Immature natural killer cell (primary cell): ENCODE data around the gene ATPAF1. TPM values are rescaled to one million over a fixed set of nuclear protein-coding genes. Genes with fewer than 3 reads are reported as not detected.
"Not testable (repeated sequence)": the region's sequence is repeated elsewhere in the genome, so short reads cannot be mapped to it uniquely, and the experiment has no call there.

ENCODE experiments used
- DNase-seq, 3 donors: peaks; one replicate each; pipeline ENCODE4 v3.0.0; 2022; ENCODE audit warnings: mixed read lengths in 1 of 3
- H3K27ac Mint-ChIP-seq, 6 donors: one replicate each; pipeline ENCODE4 v1.8.0; 2020; ENCODE audit warnings: mixed read lengths in 6 of 6, mild to moderate bottlenecking in 5 of 6, inconsistent platforms in 4 of 6, moderate library complexity in 3 of 6
- H3K27me3 Mint-ChIP-seq, 3 donors: one replicate each; pipeline ENCODE4 v1.8.0; 2020 to 2021; ENCODE audit warnings: low read depth in 3 of 3, mild to moderate bottlenecking in 3 of 3, mixed read lengths in 3 of 3, moderate library complexity in 3 of 3, inconsistent platforms in 1 of 3
- H3K36me3 Mint-ChIP-seq, 3 donors: one replicate each; pipeline ENCODE4 v1.8.0; 2020; ENCODE audit warnings: mixed read lengths in 3 of 3, inconsistent platforms in 2 of 3, mild to moderate bottlenecking in 2 of 3
- H3K4me1 Mint-ChIP-seq, 2 donors: one replicate each; pipeline ENCODE4 v1.8.0; 2020; ENCODE audit warnings: inconsistent platforms in 2 of 2, mild to moderate bottlenecking in 2 of 2, mixed read lengths in 2 of 2, moderate library complexity in 1 of 2
- H3K4me3 Mint-ChIP-seq, 5 donors: one replicate each; pipeline ENCODE4 v1.8.0; 2020; ENCODE audit warnings: mild to moderate bottlenecking in 5 of 5, mixed read lengths in 5 of 5, inconsistent platforms in 3 of 5, moderate library complexity in 3 of 5
- H3K9me3 Mint-ChIP-seq, 6 donors: one replicate each; pipeline ENCODE4 v1.8.0; 2020; ENCODE audit warnings: mild to moderate bottlenecking in 6 of 6, mixed read lengths in 6 of 6, inconsistent platforms in 4 of 6, moderate library complexity in 3 of 6
- polyA plus RNA-seq, 3 donors: library from polyadenylated mRNA; unstranded; fragments of 300-500 nt; fragmentation: Illumina TruSeq; gene quantifications; one replicate each; pipeline ENCODE4 v1.2.3, GENCODE V29; 2021

The ATPAF1 gene
- polyA plus RNA-seq, 3 donors from 2014 or later: 50.6 to 139 (median 51.7) TPM

GRCh38 chr1:46651152-46651551, 17.0 kb downstream of the ATPAF1 start:
- not testable (repeated sequence) for H3K27me3 Mint-ChIP-seq, DNase-seq, H3K9me3 Mint-ChIP-seq, H3K27ac Mint-ChIP-seq, H3K4me1 Mint-ChIP-seq, H3K4me3 Mint-ChIP-seq
- H3K36me3 Mint-ChIP-seq: peaks cover 51 to 54% (median 52%) of the 10 kb centered on the region in 3 donors

DNA sequence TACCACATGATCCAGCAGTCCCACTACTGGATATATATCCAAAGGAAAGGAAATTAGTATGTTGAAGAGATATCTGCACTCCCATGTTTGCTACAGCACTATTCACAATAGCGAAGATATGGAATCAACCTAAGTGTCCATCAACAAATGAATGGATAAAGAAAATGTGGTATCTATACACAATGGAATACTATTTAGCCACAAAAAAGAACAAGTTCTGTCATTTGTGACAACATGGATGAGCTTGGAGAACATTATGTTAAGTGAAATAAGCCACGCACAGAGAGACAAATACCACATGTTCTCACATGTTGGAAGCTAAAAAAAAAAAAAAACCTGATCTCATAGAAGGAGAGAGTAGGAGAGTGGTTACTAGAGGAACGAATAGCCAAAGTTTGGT, 17.7 kb downstream of the ATPAF1 start:
- Mint-ChIP-seq H3K27ac (peak overlapping the region in 1 of 6 donors; percentile 8), H3K27me3 (no peaks in the 10 kb centered on the region), H3K9me3 (no peaks in the 10 kb centered on the region), H3K4me1 (no peaks in the 10 kb centered on the region), H3K36me3 (peaks cover 44 to 48% (median 46%) of the 10 kb centered on the region in 3 donors), H3K4me3 (no peak overlapping the region)
- no peak for DNase-seq

DNA sequence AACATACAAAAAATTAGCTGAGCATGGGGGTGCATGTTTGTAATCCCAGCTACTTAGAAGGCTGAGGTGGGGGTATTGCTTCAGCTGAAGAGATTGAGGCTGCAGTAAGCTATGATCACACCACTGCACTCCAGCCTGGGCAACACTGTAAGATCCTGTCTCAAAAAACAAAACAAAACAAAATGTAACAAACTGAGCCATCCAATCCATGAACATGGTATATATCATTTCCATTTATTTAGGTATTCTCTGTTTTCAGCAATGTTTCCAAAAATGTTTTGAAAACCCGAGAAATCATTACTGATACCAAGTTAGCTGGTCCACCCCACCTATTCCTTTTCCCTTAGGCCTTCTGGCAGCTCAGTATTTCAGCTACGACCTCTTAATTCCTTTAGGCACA, 18.4 kb downstream of the ATPAF1 start:
- H3K4me1 Mint-ChIP-seq: no peaks in the 10 kb centered on the region
- H3K27ac Mint-ChIP-seq: no peak overlapping the region
- H3K9me3 Mint-ChIP-seq: no peaks in the 10 kb centered on the region
- H3K27me3 Mint-ChIP-seq: no peaks in the 10 kb centered on the region
- no peak for DNase-seq
- peaks cover 37 to 44% (median 39%) of the 10 kb centered on the region in 3 donors for H3K36me3 Mint-ChIP-seq
- no peak overlapping the region for H3K4me3 Mint-ChIP-seq

- Mint-ChIP-seq H3K4me3 (no peak overlapping the region), H3K27me3 (no peaks in the 10 kb centered on the region), H3K9me3 (no peaks in the 10 kb centered on the region), H3K36me3 (peaks cover 27 to 38% (median 34%) of the 10 kb centered on the region in 3 donors), H3K4me1 (no peaks in the 10 kb centered on the region), H3K27ac (no peak overlapping the region)
- no peak for DNase-seq
These were observed 20.6 kb downstream of the ATPAF1 start for GRCh38 chr1:46647611-46648010.

DNA sequence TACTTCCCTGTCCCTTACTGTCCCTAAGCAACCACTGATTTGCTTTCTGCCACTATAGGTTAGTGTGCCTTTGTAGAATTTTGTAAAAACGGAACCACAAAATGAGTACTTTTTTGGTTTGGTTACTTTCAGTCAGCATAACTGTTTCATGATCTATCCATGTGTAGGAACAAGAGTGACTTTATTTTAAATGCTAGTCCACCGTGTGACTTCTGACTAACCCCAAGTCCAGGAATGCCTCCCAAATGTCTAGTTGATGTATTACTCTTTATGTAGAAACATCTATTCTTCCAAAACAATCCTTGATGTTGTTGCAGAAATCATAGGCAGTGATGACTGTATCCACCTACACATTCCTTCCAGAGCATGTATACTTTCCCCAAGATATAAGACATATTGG, 21.3 kb downstream of the ATPAF1 start:
- H3K27me3 Mint-ChIP-seq: no peaks in the 10 kb centered on the region
- H3K4me1 Mint-ChIP-seq: no peaks in the 10 kb centered on the region
- H3K4me3 Mint-ChIP-seq: no peak overlapping the region
- no peaks in the 10 kb centered on the region for H3K9me3 Mint-ChIP-seq
- H3K27ac Mint-ChIP-seq: no peak overlapping the region
- no peak for DNase-seq
- peaks cover 20 to 37% (median 34%) of the 10 kb centered on the region in 3 donors for H3K36me3 Mint-ChIP-seq

GRCh38 chr1:46646331-46646730, 21.8 kb downstream of the ATPAF1 start:
- Mint-ChIP-seq H3K9me3 (no peaks in the 10 kb centered on the region), H3K27me3 (peaks cover 0 to 2% (median 0%) of the 10 kb centered on the region in 3 donors), H3K36me3 (peaks cover 24 to 40% (median 37%) of the 10 kb centered on the region in 3 donors), H3K4me3 (no peak overlapping the region), H3K4me1 (no peaks in the 10 kb centered on the region), H3K27ac (no peak overlapping the region)
- DNase-seq: no peak

GRCh38 chr1:46645815-46646214, 22.3 kb downstream of the ATPAF1 start:
- peaks cover 24 to 39% (median 38%) of the 10 kb centered on the region in 3 donors for H3K36me3 Mint-ChIP-seq
- no peaks in the 10 kb centered on the region for H3K9me3 Mint-ChIP-seq
- H3K4me1 Mint-ChIP-seq: no peaks in the 10 kb centered on the region
- DNase-seq: no peak
- no peak overlapping the region for H3K27ac Mint-ChIP-seq
- H3K4me3 Mint-ChIP-seq: no peak overlapping the region
- peaks cover 0 to 2% (median 0%) of the 10 kb centered on the region in 3 donors for H3K27me3 Mint-ChIP-seq

DNA sequence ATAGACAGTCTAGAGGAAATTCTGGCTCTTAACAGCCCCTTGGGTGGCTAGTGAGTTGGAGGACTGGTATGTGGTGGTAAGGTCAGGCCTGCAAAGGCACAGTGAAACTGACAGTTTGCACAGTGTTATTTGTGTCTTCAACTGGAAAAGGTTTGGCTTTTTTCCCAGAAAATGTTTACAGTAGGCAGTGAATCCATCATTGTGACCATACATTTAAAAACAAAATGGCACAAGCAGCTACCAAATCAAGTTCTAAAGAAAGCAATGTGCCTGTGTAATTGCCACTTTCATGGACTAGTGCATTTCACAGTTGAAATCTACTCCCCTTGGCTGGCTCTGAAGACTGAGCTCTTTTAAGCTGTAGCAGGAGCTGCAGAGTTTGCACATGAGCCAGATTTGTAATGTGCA, 24.8 kb downstream of the ATPAF1 start:
- H3K27me3 Mint-ChIP-seq: peaks cover 0 to 2% (median 0%) of the 10 kb centered on the region in 3 donors
- no peak for DNase-seq
- no peak overlapping the region for H3K27ac Mint-ChIP-seq
- H3K4me1 Mint-ChIP-seq: no peaks in the 10 kb centered on the region
- no peaks in the 10 kb centered on the region for H3K9me3 Mint-ChIP-seq
- H3K4me3 Mint-ChIP-seq: no peak overlapping the region
- peaks cover 16 to 35% (median 29%) of the 10 kb centered on the region in 3 donors for H3K36me3 Mint-ChIP-seq

GRCh38 chr1:46642115-46642680, 26.0 kb downstream of the ATPAF1 start:
- no peak for DNase-seq
- peaks cover 0 to 2% (median 0%) of the 10 kb centered on the region in 3 donors for H3K27me3 Mint-ChIP-seq
- H3K4me1 Mint-ChIP-seq: no peaks in the 10 kb centered on the region
- H3K9me3 Mint-ChIP-seq: no peaks in the 10 kb centered on the region
- H3K36me3 Mint-ChIP-seq: peaks cover 12 to 30% (median 25%) of the 10 kb centered on the region in 3 donors
- H3K27ac Mint-ChIP-seq: no peak overlapping the region
- no peak overlapping the region for H3K4me3 Mint-ChIP-seq

DNA sequence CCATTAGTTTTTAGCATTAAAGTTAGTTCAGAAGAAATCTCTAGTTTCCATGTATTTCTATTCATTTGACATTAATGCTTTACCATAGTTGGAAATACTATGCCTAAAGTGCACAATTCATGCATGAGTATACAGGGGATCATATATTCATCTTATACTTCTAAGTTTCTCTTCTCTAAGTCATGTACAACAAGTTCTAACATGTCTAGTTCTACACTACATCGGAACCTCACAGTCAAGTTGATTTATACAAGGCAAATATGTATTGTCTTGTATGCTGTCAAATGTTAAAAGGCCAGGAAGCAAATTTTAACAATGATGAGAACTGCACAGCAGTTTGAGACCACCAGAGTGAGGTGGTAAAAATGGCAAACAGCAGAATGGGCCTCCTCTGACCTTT, 28.6 kb downstream of the ATPAF1 start:
- H3K4me3 Mint-ChIP-seq: no peak overlapping the region
- no peaks in the 10 kb centered on the region for H3K4me1 Mint-ChIP-seq
- no peaks in the 10 kb centered on the region for H3K9me3 Mint-ChIP-seq
- H3K27me3 Mint-ChIP-seq: peaks cover 0 to 2% (median 0%) of the 10 kb centered on the region in 3 donors
- peaks cover 14 to 32% (median 20%) of the 10 kb centered on the region in 3 donors for H3K36me3 Mint-ChIP-seq
- no peak overlapping the region for H3K27ac Mint-ChIP-seq
- DNase-seq: no peak

DNA sequence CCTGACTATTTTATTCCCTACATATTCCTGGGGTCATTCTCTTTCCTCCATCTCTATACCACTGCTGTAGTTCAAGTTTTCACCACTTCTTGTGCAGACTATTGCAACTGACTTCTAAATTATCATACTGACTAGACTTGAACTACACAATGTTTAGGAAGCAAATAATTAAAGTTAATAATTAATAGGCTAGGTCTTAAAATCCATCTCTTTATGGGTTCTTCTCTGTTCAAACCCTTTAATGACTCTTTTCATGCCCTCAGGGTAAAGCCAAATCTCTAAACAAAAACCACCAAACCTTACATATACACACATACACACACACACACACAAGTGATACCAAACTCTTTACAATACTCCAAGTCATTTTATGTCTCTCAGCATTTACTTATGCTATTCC, 29.2 kb downstream of the ATPAF1 start:
- DNase-seq: no peak
- Mint-ChIP-seq H3K9me3 (no peaks in the 10 kb centered on the region), H3K36me3 (peaks cover 15 to 38% (median 20%) of the 10 kb centered on the region in 3 donors), H3K27me3 (peaks cover 0 to 2% (median 0%) of the 10 kb centered on the region in 3 donors), H3K4me1 (no peaks in the 10 kb centered on the region), H3K4me3 (no peak overlapping the region), H3K27ac (no peak overlapping the region)

GRCh38 chr1:46637444-46638083, 30.6 kb downstream of the ATPAF1 start:
- no peak for DNase-seq
- H3K36me3 Mint-ChIP-seq: peaks cover 20 to 49% (median 24%) of the 10 kb centered on the region in 3 donors
- no peak overlapping the region for H3K4me3 Mint-ChIP-seq
- H3K27ac Mint-ChIP-seq: no peak overlapping the region
- no peaks in the 10 kb centered on the region for H3K9me3 Mint-ChIP-seq
- no peaks in the 10 kb centered on the region for H3K4me1 Mint-ChIP-seq
- peaks cover 0 to 2% (median 0%) of the 10 kb centered on the region in 3 donors for H3K27me3 Mint-ChIP-seq

GRCh38 chr1:46635205-46635604, 33.0 kb downstream of the ATPAF1 start:
- H3K27me3 Mint-ChIP-seq: no peaks in the 10 kb centered on the region
- no peaks in the 10 kb centered on the region for H3K4me1 Mint-ChIP-seq
- no peak for DNase-seq
- H3K4me3 Mint-ChIP-seq: no peak overlapping the region
- H3K27ac Mint-ChIP-seq: no peak overlapping the region
- H3K36me3 Mint-ChIP-seq: peaks cover 12 to 44% (median 17%) of the 10 kb centered on the region in 3 donors
- no peaks in the 10 kb centered on the region for H3K9me3 Mint-ChIP-seq

- no peaks in the 10 kb centered on the region for H3K4me1 Mint-ChIP-seq
- peaks cover 14 to 31% (median 14%) of the 10 kb centered on the region in 3 donors for H3K36me3 Mint-ChIP-seq
- H3K9me3 Mint-ChIP-seq: no peaks in the 10 kb centered on the region
- no peak for DNase-seq
- no peak overlapping the region for H3K27ac Mint-ChIP-seq
- H3K27me3 Mint-ChIP-seq: peaks cover 0 to 3% (median 0%) of the 10 kb centered on the region in 3 donors
- no peak overlapping the region for H3K4me3 Mint-ChIP-seq
These were observed 37.4 kb downstream of the ATPAF1 start for GRCh38 chr1:46630719-46631118.
